T follicular helper cell (primary cell): ENCODE measurements around the gene ITIH1.
"Not testable (repeated sequence)": the region's sequence is repeated elsewhere in the genome, so short reads cannot be mapped to it uniquely, and the experiment has no call there.

Experiments used
- DNase-seq: peaks from one replicate; pipeline ENCODE4 v3.0.0-alpha.2; 2020; ENCODE audit warnings: low read depth

ITIH1 gene

GRCh38 chr3:52774066-52774713 is 3.2 kb upstream of the ITIH1 start:
- DNase-seq, result no peak

- no peak for DNase-seq
These were observed 2.2 kb upstream of the ITIH1 start for GRCh38 chr3:52774901-52775864.

GRCh38 chr3:52775877-52776276 is 1.5 kb upstream of the ITIH1 start:
- no peak for DNase-seq

GRCh38 chr3:52776486-52776885 is 913 bp upstream of the ITIH1 start:
- DNase-seq, result not testable (repeated sequence)

GRCh38 chr3:52777959-52778805 is 783 bp downstream of the ITIH1 start:
- DNase-seq, result no peak

GRCh38 chr3:52779011-52779836 is 1.8 kb downstream of the ITIH1 start:
- DNase-seq, result no peak

- no peak for DNase-seq
These were observed 2.6 kb downstream of the ITIH1 start for GRCh38 chr3:52779837-52780585.

GRCh38 chr3:52781741-52782140 is 4.3 kb downstream of the ITIH1 start:
- DNase-seq, result no peak

GRCh38 chr3:52782412-52783210 is 5.2 kb downstream of the ITIH1 start:
- DNase-seq, result no peak

GRCh38 chr3:52783211-52783555 is 5.8 kb downstream of the ITIH1 start:
- no peak for DNase-seq

GRCh38 chr3:52784021-52784621 is 6.7 kb downstream of the ITIH1 start:
- no peak for DNase-seq

- no peak for DNase-seq
These were observed 7.7 kb downstream of the ITIH1 start for GRCh38 chr3:52784931-52785590.

GRCh38 chr3:52786330-52787215 is 9.2 kb downstream of the ITIH1 start:
- DNase-seq, result no peak

GRCh38 chr3:52787246-52787645 is 9.8 kb downstream of the ITIH1 start:
- DNase-seq, result no peak

- DNase-seq, result no peak
These were observed 10.6 kb downstream of the ITIH1 start for GRCh38 chr3:52787672-52788625.

GRCh38 chr3:52788890-52789745 is 11.7 kb downstream of the ITIH1 start:
- DNase-seq, result no peak
